A549 (cell line): Measurements from ENCODE around the gene HESX1. TPM values are rescaled to one million over a fixed set of nuclear protein-coding genes. Genes with fewer than 3 reads are reported as not detected.

Experiments used
- ATAC-seq, 2 experiments: fragments of 200-7000 bp in 1 of 2; fragments of >200 bp in 1 of 2; cut with Nextera tagmentation in 1 of 2; cut with Tn5 transposase in 1 of 2; 3 replicates each; pipeline versions ENCODE4 v1.8.0 to v1.9.1; 2018 to 2020; ENCODE audit warnings: mild to moderate bottlenecking in 1 of 2, moderate library complexity in 1 of 2
- CTCF ChIA-PET: fragments of 300-600 bp; sonication (Branson Sonifier 250); formaldehyde crosslinking; extraction: SDS; loops from one replicate; lab custom pipeline; 2021; ENCODE audit warnings: antibody characterized with exemption, inconsistent platforms; lab: Yijun Ruan, JAX
- POLR2A ChIA-PET: fragments of 350-600 bp; formaldehyde crosslinking; extraction: SDS; loops from one replicate; lab custom pipeline; 2021; ENCODE audit warnings: antibody characterized with exemption, inconsistent platforms; lab: Yijun Ruan, JAX
- DNase-seq, 2 experiments: peaks; one replicate each; pipeline versions ENCODE4 v3.0.0 to v3.0.0-alpha.2; 2011 to 2016; ENCODE audit warnings: low read depth in 1 of 2, low spot score in 1 of 2
- FAIRE-seq: peaks from 2 replicates; lab custom pipeline; 2011; peaks lifted over from hg19 to GRCh38; lab: Jason Lieb, UNC
- H3K27ac ChIP-seq, 2 experiments: fragments of >200 bp; sonication (Bioruptor Twin); formaldehyde crosslinking; 3 replicates each; pipeline ENCODE4 v1.5.1; 2016 to 2017
- H3K4me1 ChIP-seq: fragments of >200 bp; sonication (Bioruptor Twin); formaldehyde crosslinking; 3 replicates; pipeline ENCODE4 v1.6.1; 2016
- H3K4me2 ChIP-seq: fragments of >200 bp; sonication (Bioruptor Twin); formaldehyde crosslinking; 3 replicates; pipeline ENCODE4 v1.6.1; 2016
- H3K4me3 ChIP-seq: fragments of >200 bp; sonication (Bioruptor Twin); formaldehyde crosslinking; 3 replicates; pipeline ENCODE4 v1.5.1; 2016
- H3K9me3 ChIP-seq: fragments of >200 bp; sonication (Bioruptor Twin); formaldehyde crosslinking; 3 replicates; pipeline ENCODE4 v1.6.1; 2016
- BHLHE40 ChIP-seq: IDR thresholded peaks from 2 replicates; pipeline ENCODE4 v1.6.1; 2012; ENCODE audit warnings: low read depth, low read length, inconsistent platforms
- CBX2 ChIP-seq: fragments of 200-600 bp; sonication (generic); IDR thresholded peaks from 2 replicates; pipeline ENCODE4 v1.6.1; 2016; ENCODE audit warnings: low read depth, mild to moderate bottlenecking, borderline replicate concordance
- CEBPB ChIP-seq, 2 experiments: fragments of >200 bp in 1 of 2; sonication (Bioruptor Twin) in 1 of 2; formaldehyde crosslinking in 1 of 2; IDR thresholded peaks; 2 replicates each; pipeline ENCODE4 v1.6.1; 2012 to 2016
- CHD2 ChIP-seq: fragments of 150-350 bp; IDR thresholded peaks from 2 replicates; pipeline ENCODE4 v1.6.1; 2014; ENCODE audit warnings: low read length; ENCODE audit not compliant: partially characterized antibody
- EHF ChIP-seq: fragments of 250-450 bp; sonication (Bioruptor Pico); IDR thresholded peaks from 2 replicates; pipeline ENCODE4 v1.5.0; 2020; ENCODE audit warnings: mild to moderate bottlenecking
- EHMT2 ChIP-seq: fragments of 200-600 bp; sonication (generic); IDR thresholded peaks from 2 replicates; pipeline ENCODE4 v1.6.1; 2016; ENCODE audit warnings: antibody characterized with exemption, low read depth, mild to moderate bottlenecking, moderate library complexity
- EP300 ChIP-seq, 2 experiments: fragments of >200 bp; sonication (Bioruptor Twin); formaldehyde crosslinking; IDR thresholded peaks; 2 replicates in 1 of 2; 3 replicates in 1 of 2; pipeline ENCODE4 v1.6.1; 2016 to 2017
- FOSL2 ChIP-seq, 2 experiments: fragments of 450-650 bp in 1 of 2; fragments of >200 bp in 1 of 2; sonication (Bioruptor Twin) in 1 of 2; formaldehyde crosslinking; IDR thresholded peaks; 2 replicates each; pipeline versions ENCODE4 v1.5.0 to v1.6.1; 2016 to 2020; ENCODE audit warnings: mild to moderate bottlenecking in 1 of 2, moderate library complexity in 1 of 2
- FOXS1 ChIP-seq: fragments of 250-450 bp; sonication (Bioruptor Pico); IDR thresholded peaks from 2 replicates; pipeline ENCODE4 v1.5.0; 2020; ENCODE audit warnings: mild to moderate bottlenecking, moderate library complexity
- GATA3 ChIP-seq: IDR thresholded peaks from 2 replicates; pipeline ENCODE4 v1.6.1; 2012; ENCODE audit warnings: borderline replicate concordance
- HDAC2 ChIP-seq: fragments of 200-600 bp; sonication (generic); IDR thresholded peaks from 2 replicates; pipeline ENCODE4 v1.6.1; 2016
- HOXA7 ChIP-seq: fragments of 250-450 bp; sonication (Bioruptor Pico); IDR thresholded peaks from 2 replicates; pipeline ENCODE4 v1.5.0; 2020; ENCODE audit warnings: mild to moderate bottlenecking, moderate library complexity
- HOXB5 ChIP-seq: fragments of 250-450 bp; sonication (Bioruptor Pico); IDR thresholded peaks from 2 replicates; pipeline ENCODE4 v1.5.0; 2020; ENCODE audit warnings: mild to moderate bottlenecking, moderate library complexity
- KDM1A ChIP-seq: fragments of 200-600 bp; sonication (generic); IDR thresholded peaks from 2 replicates; pipeline ENCODE4 v1.6.1; 2016; ENCODE audit warnings: low read depth, mild to moderate bottlenecking
- KDM5A ChIP-seq: fragments of 200-600 bp; sonication (generic); IDR thresholded peaks from 2 replicates; pipeline ENCODE4 v1.6.1; 2016; ENCODE audit warnings: antibody characterized with exemption, mild to moderate bottlenecking
- MAFK ChIP-seq: fragments of 450-650 bp; IDR thresholded peaks from 2 replicates; pipeline ENCODE4 v1.6.1; 2014; ENCODE audit not compliant: partially characterized antibody
- MAZ ChIP-seq: fragments of 150-350 bp; IDR thresholded peaks from 2 replicates; pipeline ENCODE4 v1.6.1; 2014; ENCODE audit warnings: antibody characterized with exemption, low read depth, low read length, borderline replicate concordance
- NFE2L2 ChIP-seq: fragments of 150-350 bp; conservative IDR thresholded peaks from 2 replicates; pipeline ENCODE4 v1.6.1; 2014; ENCODE audit warnings: low read length
- PHF8 ChIP-seq: fragments of 200-600 bp; sonication (generic); IDR thresholded peaks from 2 replicates; pipeline ENCODE4 v1.6.1; 2016; ENCODE audit warnings: low read depth, mild to moderate bottlenecking, antibody characterized with exemption, moderate library complexity, borderline replicate concordance
- RARB ChIP-seq: fragments of 250-450 bp; sonication (Bioruptor Pico); IDR thresholded peaks from 2 replicates; pipeline ENCODE4 v1.8.0; 2021; ENCODE audit warnings: mild to moderate bottlenecking, moderate library complexity
- RFX5 ChIP-seq: fragments of 450-650 bp; IDR thresholded peaks from 2 replicates; pipeline ENCODE4 v1.7.1; 2014; ENCODE audit warnings: antibody characterized with exemption, mild to moderate bottlenecking, moderate library complexity
- SMC3 ChIP-seq: fragments of >200 bp; sonication (Bioruptor Twin); formaldehyde crosslinking; IDR thresholded peaks from 3 replicates; pipeline ENCODE4 v1.6.1; 2018; ENCODE audit warnings: inconsistent platforms
- SREBF2 ChIP-seq: fragments of 450-650 bp; IDR thresholded peaks from 2 replicates; pipeline ENCODE4 v1.6.1; 2014; ENCODE audit warnings: mild to moderate bottlenecking, moderate library complexity
- TP53 ChIP-seq: fragments of 250-450 bp; sonication (Bioruptor Pico); IDR thresholded peaks from 2 replicates; pipeline ENCODE4 v1.5.0; 2021; ENCODE audit warnings: mild to moderate bottlenecking, moderate library complexity
- ZFP36 ChIP-seq: fragments of 450-650 bp; IDR thresholded peaks from 2 replicates; pipeline ENCODE4 v1.6.1; 2014; ENCODE audit warnings: borderline replicate concordance; ENCODE audit not compliant: partially characterized antibody
- ZNF302 ChIP-seq: fragments of 250-450 bp; sonication (Bioruptor Pico); IDR thresholded peaks from 2 replicates; pipeline ENCODE4 v1.9.0; 2021; ENCODE audit warnings: inconsistent platforms, mild to moderate bottlenecking, moderate library complexity
- WGBS: methylation state at CpG from one replicate; pipeline ENCODE4 v1.1.6; 2017; ENCODE audit errors: missing lambda C conversion rate; 5-methylcytosine and 5-hydroxymethylcytosine counted together
- polyA plus RNA-seq, 4 experiments: library from polyadenylated mRNA; depleted of rRNA in 3 of 4; stranded (reverse); fragments of >200 nt; fragmentation: RNase III in 1 of 4; extraction: RNeasy Plus Mini Kit Qiagen cat#74134 plus additional on column Dnase treatment in 1 of 4; gene quantifications; 2 replicates in 3 of 4; 3 replicates in 1 of 4; pipeline ENCODE4 v1.2.3, GENCODE V29; 2011 to 2017
- TF ChIP-seq, protein P1 (sequence below): IDR thresholded peaks from 2 replicates; pipeline ENCODE4 v1.6.1; 2012
- TF ChIP-seq, protein P2 (sequence below): IDR thresholded peaks from 2 replicates; pipeline ENCODE4 v1.6.1; 2012; ENCODE audit warnings: low read depth, borderline replicate concordance
- TF ChIP-seq, protein P3 (sequence below): fragments of 450-650 bp; IDR thresholded peaks from 2 replicates; pipeline ENCODE4 v1.6.1; 2014; ENCODE audit warnings: antibody characterized with exemption

HESX1 gene
- polyA plus RNA-seq, 2 of the 4 experiments (the other 2 are of a cell fraction): 0.35 to 0.87 TPM

DNA sequence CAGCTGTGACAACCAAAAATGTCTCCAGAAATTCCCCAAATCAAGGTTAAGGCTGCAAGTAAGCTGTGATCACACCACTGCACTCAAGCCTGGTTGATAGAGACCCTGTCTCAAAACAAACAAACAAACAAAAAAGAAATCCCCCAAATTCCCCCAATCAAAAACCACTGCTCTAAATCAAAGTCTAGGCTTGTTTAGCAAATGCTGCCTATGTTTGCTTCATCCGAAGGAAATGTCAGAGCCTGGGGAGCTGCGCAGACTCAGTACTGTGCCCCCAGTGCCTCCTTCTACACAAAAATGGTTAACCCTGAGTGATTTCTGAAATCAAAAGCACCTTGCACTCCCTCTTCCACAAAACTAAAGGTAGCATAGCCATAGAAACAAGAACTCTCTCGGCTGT is 48.0 kb downstream of the HESX1 start:
- FAIRE-seq (no peak), ATAC-seq (no peak), DNase-seq (no peak)
- no peaks in the 10 kb centered on the region for H3K9me3 ChIP-seq
- ChIA-PET CTCF (no interaction called here), POLR2A (no interaction called here)
- H3K4me3 ChIP-seq: no peak overlapping the region
- H3K4me1 ChIP-seq: no peaks in the 10 kb centered on the region
- WGBS: 98% methylated on average over 3 of the region's 3 CpGs
- no peak overlapping the region for H3K4me2 ChIP-seq
- H3K27ac ChIP-seq: no peak overlapping the region
- TF ChIP-seq SMC3: no peak
- no peak for TF ChIP-seq HDAC2
- TF ChIP-seq RARB (CRISPR knock-in tag): no peak
- TF ChIP-seq BHLHE40: no peak
- no peak for TF ChIP-seq HOXA7
- TF ChIP-seq KDM1A: no peak

DNA sequence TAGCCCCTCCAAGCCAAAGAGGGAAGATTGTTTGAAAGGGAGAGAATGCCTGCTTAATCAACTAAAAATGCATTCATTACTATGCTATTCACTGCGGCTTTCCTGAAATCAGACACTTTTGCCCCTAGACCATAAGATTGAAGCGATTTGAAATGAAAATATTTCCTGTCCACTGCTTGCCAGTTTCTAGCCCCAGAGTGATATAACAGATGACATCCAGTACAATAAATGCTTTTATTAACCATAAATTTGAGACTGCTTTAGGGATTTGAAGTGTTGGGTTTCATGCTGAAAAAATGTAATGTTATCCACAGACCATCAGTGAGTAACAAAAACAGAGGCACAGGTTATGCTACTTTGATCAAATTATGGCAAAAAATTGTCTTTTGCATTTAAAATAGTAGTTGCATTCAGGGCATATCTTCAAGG is 48.7 kb downstream of the HESX1 start:
- DNase-seq: no peak
- POLR2A ChIA-PET: no interaction called here
- no peak overlapping the region for H3K4me2 ChIP-seq
- ATAC-seq: no peak
- no peak overlapping the region for H3K4me3 ChIP-seq
- CTCF ChIA-PET: no interaction called here
- no peaks in the 10 kb centered on the region for H3K9me3 ChIP-seq
- WGBS: 81% methylated on average over 2 of the region's 2 CpGs
- TF ChIP-seq, protein P1, sequence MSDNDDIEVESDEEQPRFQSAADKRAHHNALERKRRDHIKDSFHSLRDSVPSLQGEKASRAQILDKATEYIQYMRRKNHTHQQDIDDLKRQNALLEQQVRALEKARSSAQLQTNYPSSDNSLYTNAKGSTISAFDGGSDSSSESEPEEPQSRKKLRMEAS: no peak
- no peak for TF ChIP-seq BHLHE40
- TF ChIP-seq CEBPB (IDR thresholded peaks at IDR 0.05): no peak
- no peak for TF ChIP-seq ZFP36
- no peak for TF ChIP-seq RFX5
- TF ChIP-seq KDM5A: no peak
- no peak for TF ChIP-seq EHMT2
- TF ChIP-seq KDM1A: no peak
- no peak for TF ChIP-seq EP300 (IDR thresholded peaks at IDR 0.05)
- TF ChIP-seq ZNF302 (CRISPR knock-in tag): no peak
- TF ChIP-seq CBX2: no peak
- TF ChIP-seq HDAC2: no peak
- TF ChIP-seq, protein P2, sequence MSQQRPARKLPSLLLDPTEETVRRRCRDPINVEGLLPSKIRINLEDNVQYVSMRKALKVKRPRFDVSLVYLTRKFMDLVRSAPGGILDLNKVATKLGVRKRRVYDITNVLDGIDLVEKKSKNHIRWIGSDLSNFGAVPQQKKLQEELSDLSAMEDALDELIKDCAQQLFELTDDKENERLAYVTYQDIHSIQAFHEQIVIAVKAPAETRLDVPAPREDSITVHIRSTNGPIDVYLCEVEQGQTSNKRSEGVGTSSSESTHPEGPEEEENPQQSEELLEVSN: no peak
- no peak overlapping the region for H3K27ac ChIP-seq
- no peaks in the 10 kb centered on the region for H3K4me1 ChIP-seq
- no peak for FAIRE-seq

DNA sequence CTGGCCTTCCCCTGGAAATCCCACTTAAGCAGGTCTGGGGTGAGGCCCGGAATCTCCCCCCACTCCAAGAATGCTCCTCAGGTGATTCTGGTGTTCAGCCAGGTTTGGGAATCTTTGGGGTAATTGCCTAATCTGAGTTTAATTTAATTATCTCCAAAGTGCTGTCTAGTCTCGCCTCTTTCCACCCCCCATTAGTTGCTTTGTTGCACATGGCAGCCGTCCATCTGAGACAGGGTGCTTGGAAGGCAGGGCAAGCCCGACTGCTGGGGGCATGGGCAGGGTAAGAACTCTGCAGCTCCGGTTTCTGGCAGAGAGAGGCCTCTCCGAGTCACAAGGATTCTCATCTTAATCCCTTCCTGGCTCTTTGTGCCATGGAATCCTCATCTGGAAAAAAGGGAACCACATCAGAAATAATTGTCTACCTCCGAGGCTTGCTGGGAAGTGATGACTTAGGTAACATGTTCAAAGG is 49.6 kb downstream of the HESX1 start:
- DNase-seq (no peak), FAIRE-seq (no peak), ATAC-seq (no peak)
- WGBS: 84% methylated on average over 4 of the region's 7 CpGs
- Histone ChIP-seq H3K4me3 (no peak overlapping the region), H3K4me2 (no peak overlapping the region), H3K4me1 (no peaks in the 10 kb centered on the region), H3K9me3 (no peaks in the 10 kb centered on the region), H3K27ac (no peak overlapping the region)
- ChIA-PET POLR2A (no interaction called here), CTCF (interaction anchor here (0.7 kb wide), 1 partner anchor 21 kb away, joined by 3 read pairs; no protein-coding TSS in a partner anchor)
- TF ChIP-seq MAZ: no peak
- no peak for TF ChIP-seq CHD2
- no peak for TF ChIP-seq ZNF302 (CRISPR knock-in tag)
- no peak for TF ChIP-seq NFE2L2
- TF ChIP-seq FOXS1 (CRISPR knock-in tag): no peak
- TF ChIP-seq GATA3: no peak
- TF ChIP-seq TP53 (CRISPR knock-in tag): no peak
- TF ChIP-seq MAFK: no peak
- TF ChIP-seq HOXB5 (CRISPR knock-in tag): no peak
- TF ChIP-seq PHF8: no peak
- TF ChIP-seq KDM5A: no peak
- TF ChIP-seq BHLHE40: no peak
- TF ChIP-seq, protein P3, sequence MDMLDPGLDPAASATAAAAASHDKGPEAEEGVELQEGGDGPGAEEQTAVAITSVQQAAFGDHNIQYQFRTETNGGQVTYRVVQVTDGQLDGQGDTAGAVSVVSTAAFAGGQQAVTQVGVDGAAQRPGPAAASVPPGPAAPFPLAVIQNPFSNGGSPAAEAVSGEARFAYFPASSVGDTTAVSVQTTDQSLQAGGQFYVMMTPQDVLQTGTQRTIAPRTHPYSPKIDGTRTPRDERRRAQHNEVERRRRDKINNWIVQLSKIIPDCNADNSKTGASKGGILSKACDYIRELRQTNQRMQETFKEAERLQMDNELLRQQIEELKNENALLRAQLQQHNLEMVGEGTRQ: no peak
- TF ChIP-seq EHF: no peak
- no peak for TF ChIP-seq FOSL2 (IDR thresholded peaks at IDR 0.05)
- no peak for TF ChIP-seq FOSL2 (CRISPR knock-in tag; IDR thresholded peaks at IDR 0.05)
- no peak for TF ChIP-seq SREBF2
